Subcutaneous adipose tissue (tissue), 4 donors: ENCODE results near the gene ZNF189. TPM values are rescaled to one million over a fixed set of nuclear protein-coding genes. Genes with fewer than 3 reads are reported as not detected.

Experiments used
- CTCF ChIP-seq: fragments of 450-650 bp; IDR thresholded peaks from one replicate; pipeline ENCODE4 v1.5.1; 2016; ENCODE audit warnings: low read depth, mild to moderate bottlenecking, control low read depth, antibody characterized with exemption, moderate library complexity
- total RNA-seq, 4 donors: library from RNA; depleted of rRNA; stranded (reverse); fragments of >200 nt; gene quantifications; one replicate each; pipeline ENCODE4 v1.1.0, GENCODE V29; 2016

Gene ZNF189
- total RNA-seq, result 10 to 100 TPM; 24.6 to 31.9 (median 29.5) TPM

GRCh38 chr9:101398068-101398929 is at the start of gene ZNF189, which contains the start of gene MRPL50:
TSS of gene ZNF189 (plus strand) at chr9:101398851. CDS start at chr9:101399157, 306 bp downstream.
TSS of gene MRPL50 (minus strand) at chr9:101398618. CDS start at chr9:101398592, 26 bp downstream.
- no peak for TF ChIP-seq CTCF

- TF ChIP-seq CTCF, result no peak
Observed at GRCh38 chr9:101350285-101350684, 48.4 kb upstream of the ZNF189 start.

- no peak for TF ChIP-seq CTCF
Observed at GRCh38 chr9:101352892-101353463, 45.7 kb upstream of the ZNF189 start.

- no peak for TF ChIP-seq CTCF
Observed at GRCh38 chr9:101353683-101354082, 45.0 kb upstream of the ZNF189 start.

- TF ChIP-seq CTCF, result no peak
Observed at GRCh38 chr9:101354143-101354764, 44.4 kb upstream of the ZNF189 start.

GRCh38 chr9:101354765-101355708 is 43.6 kb upstream of the ZNF189 start:
- no peak for TF ChIP-seq CTCF
